Effector CD4-positive, alpha-beta T cell (primary cell): ENCODE results near the gene SLC25A19.
A peak's percentile ranks its signal among the peaks of the same experiment; 100 is the strongest.

Experiments
- DNase-seq: peaks from one replicate; pipeline ENCODE4 v3.0.0-alpha.2; 2020
- total RNA-seq: gene quantifications from one replicate; lab custom pipeline; 2026; lab: John Stamatoyannopoulos, UW

SLC25A19 gene
- 24.0 reads per million, percentile 51 among the genes with 10 or more reads in this experiment for total RNA-seq

DNA sequence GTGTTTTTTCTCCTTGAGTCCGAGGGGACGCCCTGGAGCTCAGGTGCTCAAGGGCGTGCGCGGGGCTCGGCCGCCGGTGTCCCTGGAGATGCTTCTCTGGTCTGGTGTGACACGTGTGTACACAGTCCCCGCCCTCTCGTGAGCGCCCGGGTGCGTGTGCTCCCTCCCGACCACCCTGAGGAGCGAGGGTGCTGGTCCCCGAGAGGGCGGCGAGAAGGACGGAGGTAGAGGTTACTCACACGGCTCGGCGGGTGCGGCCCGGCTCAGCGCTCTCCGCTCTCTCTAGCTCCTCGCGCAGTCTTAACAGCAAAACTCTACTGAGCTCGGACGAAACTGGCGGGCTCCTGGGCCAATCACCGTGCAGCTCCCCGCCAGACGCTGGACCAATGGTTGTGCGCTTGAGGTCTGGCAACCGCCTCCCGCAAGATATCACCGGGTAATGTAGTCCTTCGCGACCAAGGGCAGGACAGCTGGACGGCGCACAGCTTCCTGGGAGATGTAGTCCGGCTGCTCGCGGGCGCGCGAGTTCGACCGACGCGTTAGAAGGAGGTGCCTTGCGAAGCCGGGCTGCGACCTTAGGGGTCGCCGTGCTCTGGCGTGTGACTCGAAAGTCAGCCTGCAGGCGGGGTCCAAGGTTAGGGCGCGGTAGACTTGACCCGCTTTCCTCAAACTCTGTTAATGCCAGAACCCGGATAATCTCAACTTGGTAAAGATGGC lies at the start of gene SLC25A19:
SLC25A19 (minus strand) TSS at position 319 of the 717 bp plus-strand sequence. CDS start 2,669 bp downstream, outside the sequence.
- DNase-seq = peak; percentile 97

DNA sequence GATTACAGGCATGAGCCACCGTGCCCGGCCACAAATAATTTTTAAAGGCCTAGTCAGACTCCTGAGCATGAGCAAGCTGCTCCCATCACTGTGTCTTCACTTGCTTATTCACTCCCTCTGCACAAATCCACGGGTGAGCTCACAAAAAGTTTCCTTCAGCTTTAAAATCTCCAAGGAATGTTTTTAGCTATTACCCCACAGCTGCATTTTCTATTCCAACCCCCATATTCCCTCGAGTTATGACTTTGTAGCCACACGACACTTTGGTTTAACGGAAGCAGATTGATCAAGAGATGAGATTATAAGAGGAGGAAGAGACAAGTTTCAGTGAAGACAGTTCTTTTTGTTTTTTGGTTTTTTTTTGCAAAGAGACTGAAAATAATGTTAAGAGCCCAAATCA lies 49.1 kb upstream of the SLC25A19 start:
- DNase-seq = no peak

DNA sequence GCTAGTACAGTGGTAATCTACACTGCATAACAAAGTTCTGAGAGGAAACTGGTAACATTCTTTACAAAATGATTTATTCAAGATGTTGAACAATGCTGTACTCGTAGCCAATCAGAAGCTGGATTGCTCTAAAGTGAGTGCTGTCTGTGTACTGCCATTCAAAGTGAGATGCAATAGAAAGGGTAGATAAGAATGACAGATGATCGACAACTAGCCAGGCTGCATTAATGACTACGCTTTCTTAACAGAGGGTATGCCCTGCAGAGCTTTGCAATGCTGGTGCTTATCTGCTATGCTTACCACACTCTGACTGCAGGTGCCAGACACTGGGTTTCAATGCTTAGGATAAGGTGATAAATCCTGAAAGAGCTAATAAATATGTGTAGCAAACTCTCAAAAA lies 46.1 kb upstream of the SLC25A19 start:
- DNase-seq = no peak

DNA sequence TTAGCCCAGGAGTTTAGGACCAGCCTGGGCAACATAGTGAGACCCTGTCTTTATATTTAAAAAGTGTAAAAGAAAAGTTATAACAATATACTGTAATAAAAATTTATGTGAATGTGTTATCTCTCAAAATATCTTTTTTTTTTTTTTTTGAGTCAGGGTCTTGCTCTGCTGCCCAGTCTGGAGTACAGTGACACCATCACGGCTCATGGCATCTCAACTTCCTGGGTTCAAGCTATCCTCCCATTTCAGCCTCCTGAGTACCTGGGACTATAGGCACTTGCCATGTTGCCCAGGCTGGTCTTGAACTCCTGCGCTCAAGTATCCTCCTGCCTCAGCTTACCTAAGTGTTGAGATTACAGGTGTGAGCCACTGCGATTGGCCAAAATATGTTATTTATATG lies 45.5 kb upstream of the SLC25A19 start:
- no peak for DNase-seq

DNA sequence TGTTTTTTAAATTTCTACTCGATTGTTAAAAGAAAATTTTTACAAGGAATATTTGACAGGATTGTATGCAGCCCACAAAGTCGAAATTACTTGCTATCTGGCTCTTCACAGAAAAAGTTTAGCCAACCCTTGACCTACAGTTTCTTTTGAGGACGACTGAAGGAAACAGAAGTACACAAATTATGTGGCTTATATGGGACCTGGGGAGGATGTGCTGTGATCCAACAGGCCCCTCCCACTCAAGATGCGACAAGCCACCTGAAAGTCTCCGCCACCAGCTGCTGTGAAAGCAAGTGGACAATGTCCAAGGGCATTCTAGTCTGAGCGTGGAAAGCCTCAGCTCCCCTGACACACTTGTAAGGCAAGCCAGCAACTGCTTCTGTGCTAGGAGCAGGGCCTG lies 42.4 kb upstream of the SLC25A19 start:
- no peak for DNase-seq

DNA sequence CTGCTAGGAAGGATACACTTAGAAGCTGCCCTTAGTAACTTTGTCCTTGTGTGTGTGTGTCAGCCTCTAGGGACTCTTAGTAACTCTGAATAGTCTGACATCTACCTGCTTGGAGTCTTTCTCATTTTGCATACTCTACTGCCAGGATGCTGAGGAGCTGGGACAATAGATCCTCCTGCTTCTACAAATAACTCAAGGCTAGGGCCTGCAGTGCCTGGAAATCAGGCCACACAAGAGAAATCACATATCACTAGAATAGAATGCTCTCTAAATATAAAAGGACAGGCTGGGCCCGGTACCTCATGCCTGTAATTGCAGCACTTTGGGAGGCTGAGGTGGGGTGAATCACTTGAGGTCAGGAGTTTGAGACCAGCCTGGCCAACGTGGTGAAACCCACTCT lies 38.5 kb upstream of the SLC25A19 start:
- DNase-seq = no peak

DNA sequence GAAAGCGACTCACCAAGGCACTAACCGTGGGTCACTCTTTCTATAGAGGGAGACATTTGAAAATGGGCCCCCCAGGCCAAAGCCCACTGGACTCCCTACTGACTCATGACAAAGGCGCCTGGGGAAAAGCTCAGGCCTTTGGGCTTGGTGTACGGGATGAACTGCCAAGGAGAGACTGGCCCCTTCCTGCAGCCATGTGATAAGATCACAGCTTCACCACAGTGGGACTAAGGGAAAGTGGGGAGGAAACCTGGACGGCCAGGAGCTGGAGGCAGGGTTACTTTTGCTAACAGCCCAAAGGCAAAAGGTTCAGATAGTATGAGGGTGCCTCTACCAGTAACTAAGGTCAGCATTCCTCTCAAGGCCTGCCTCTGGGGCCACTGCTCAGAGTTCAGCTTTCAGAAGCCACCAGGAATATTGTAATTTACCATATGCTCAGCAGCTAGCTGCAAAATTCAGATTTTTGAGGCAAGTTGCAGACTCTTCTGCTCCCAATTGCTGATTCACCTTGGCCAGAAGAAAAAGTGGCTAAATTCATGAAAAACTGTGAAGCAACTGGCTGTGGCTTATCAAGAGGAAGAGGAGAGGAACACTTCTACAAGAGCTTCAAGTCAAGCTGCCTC lies 37.1 kb upstream of the SLC25A19 start:
- no peak for DNase-seq

DNA sequence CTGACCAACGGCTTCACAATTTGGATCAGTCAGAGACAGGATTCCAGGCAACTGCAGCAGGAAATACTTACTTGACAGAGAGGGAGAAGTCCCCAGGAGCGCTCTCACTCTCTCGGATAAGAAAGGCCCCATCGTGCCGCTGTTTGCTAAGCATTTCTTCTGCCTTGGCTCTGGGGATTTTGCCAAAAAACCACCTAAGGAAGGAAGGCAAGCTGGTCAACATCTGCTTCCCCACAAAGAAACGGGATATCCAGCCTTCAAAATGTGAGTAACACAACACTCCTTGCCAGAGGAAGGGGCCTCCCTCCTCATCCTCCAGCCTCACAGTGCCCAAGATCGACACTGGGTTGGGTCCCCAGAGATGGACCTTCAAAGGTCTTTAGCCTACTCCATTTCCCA lies 36.6 kb upstream of the SLC25A19 start:
- no peak for DNase-seq

DNA sequence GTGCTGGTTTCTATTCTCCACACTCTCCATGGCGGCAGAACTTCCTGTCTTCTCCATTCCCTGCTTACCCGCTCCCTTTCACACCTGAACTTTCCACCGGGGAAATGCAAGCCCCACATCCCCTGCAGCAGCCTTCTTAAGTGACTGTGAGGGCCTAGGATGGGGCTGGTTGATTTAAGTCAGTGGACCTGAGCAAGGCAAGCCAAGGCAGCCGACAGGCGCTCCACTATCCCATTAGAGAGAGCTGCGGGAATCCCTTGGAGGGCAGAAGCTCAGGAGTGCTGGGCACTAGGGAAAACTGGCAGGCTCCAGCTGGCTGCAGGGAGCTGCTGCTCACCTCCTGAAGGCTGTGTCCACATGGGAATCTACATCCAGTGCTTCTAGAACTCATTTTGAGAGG lies 36.1 kb upstream of the SLC25A19 start:
- no peak for DNase-seq

DNA sequence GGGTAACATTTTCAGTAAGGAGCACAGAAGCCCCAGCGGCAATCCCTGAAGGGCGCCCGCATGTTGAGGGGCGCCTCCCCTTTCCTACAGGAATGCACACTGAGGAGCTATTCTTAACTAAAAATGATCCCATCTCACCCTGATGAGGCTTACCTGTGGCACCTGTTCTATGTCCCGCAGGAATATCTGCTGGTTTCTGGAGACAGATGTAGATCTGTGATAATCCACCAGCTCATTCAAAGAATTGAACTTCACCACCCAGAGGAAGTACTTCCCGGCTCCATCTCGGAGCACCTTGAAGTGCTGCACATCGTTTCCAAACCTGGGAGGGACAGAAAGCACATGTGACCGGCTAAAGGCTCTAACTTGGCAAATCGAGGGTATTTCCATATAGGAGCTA lies 32.3 kb upstream of the SLC25A19 start:
- DNase-seq = no peak

DNA sequence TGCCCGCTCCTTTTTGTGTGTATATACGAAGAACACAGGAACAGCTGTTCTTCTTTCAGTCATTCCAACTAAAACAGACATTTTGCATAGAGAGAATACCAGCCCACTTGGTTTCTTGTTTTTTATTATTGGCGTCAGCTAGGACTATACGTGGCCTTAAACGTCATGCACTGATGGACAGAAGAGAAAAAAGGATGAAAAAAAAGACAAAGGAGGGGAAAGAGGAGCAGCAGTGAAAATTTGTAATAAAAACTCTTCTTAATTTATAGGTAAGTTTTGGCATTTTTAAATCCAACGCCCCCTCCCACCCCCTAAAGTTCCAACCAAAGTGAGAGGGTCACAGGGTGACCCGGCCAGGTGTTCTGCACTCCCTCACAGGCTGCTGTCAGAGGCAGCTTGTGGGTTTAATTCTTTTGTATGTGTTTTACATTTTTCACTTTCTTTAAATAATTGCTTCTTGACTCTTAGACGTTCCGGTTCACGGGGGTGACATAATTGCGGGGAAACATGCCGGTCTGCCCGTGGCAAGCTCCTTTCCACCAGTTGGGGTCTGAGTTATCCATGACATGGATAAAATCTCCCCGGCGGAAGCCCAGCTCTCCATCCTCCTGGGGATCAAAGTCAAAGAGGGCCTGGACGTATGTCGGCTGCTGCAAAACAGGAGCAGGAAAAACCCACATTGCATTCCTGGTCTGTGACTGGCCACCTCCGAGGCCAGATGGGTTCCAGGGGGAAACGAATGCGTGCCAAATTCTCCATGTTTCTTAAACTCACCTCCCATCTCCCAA lies 30.9 kb upstream of the SLC25A19 start:
- DNase-seq = no peak

DNA sequence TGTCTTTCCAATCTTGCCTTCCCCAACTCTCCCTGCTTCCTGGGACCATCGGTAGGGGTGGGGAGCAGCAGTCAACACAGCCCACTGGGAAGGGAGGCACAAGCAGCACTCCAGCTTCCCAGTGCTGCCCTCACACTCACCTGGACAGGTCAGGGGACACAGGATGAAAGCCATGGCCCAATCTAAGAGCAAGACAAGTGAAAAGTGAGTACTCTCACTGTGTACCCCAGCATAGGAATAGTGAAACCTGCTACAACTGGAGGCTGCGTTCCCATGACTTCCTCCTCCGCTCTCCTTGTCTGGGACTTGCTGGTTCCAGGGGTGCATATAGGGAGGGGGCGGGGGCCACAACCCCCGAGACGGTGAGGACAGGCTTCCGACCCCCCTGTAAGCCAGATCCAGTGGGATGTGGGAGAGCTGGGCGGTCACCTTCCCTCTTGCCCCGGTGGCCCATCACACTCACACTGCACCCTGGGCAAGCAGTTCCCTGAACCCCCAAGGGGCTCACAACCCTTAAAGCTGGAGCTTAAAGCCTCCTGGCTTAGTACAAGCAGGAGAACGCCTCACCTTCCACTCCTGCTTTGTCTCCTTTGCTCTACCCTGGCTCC lies 29.5 kb upstream of the SLC25A19 start:
- no peak for DNase-seq

DNA sequence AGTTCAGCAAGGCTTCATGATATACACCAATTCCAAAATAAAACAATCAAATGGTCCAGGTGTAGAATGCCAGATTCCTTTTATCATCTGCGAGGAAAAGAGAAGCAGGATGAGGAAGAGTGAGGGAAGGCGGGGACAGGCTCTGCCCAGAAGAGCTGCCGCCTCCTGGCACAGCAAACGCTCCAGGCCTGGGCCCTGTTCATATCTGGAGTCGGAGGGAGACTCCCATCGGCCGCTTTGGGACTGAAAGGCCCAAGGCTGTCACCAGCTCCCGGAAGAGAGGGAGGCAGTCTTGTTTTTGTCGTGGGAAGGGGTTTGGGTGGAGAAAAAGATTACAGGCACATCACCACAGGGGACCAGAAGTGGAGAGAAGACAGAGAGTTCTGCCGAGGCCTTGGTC lies 29.0 kb upstream of the SLC25A19 start:
- no peak for DNase-seq

DNA sequence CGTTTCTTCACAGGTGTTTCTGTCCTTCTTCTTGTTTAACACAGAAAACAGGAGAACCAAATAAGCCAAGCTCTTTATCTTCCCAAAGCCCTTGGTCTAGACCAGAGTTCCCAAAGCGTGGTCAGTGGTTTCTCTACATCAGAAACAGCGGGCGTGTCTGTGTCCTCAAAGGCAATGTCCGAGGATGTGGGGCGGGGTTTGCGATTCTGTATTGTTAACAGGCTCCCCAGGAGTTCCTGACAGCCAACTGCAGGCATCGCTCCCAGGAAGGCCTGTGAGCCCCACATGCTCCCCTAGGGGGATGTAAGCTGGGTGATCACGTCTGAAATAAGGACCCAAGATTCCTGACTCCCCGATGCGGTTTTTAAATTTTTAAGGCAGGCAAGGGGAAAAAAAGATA lies 28.4 kb upstream of the SLC25A19 start:
- no peak for DNase-seq

DNA sequence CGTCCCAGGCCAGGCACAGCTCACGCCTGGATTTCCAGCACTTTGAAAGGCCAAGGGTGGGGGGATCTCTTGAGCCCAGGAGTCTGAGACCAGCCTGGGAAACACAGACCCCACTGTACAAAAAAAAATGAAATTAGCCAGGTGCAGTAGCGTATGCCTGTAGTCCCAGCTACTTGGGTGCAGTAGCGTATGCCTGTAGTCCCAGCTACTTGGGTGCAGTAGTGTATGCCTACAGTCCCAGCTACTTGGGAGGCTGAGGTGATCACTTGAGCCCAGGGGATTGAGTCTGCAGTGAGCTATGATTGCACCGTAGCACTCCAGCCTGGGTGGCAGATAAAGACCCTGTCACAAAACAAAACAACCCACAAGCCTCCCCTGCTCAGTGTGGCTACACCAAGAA lies 27.0 kb upstream of the SLC25A19 start:
- no peak for DNase-seq

DNA sequence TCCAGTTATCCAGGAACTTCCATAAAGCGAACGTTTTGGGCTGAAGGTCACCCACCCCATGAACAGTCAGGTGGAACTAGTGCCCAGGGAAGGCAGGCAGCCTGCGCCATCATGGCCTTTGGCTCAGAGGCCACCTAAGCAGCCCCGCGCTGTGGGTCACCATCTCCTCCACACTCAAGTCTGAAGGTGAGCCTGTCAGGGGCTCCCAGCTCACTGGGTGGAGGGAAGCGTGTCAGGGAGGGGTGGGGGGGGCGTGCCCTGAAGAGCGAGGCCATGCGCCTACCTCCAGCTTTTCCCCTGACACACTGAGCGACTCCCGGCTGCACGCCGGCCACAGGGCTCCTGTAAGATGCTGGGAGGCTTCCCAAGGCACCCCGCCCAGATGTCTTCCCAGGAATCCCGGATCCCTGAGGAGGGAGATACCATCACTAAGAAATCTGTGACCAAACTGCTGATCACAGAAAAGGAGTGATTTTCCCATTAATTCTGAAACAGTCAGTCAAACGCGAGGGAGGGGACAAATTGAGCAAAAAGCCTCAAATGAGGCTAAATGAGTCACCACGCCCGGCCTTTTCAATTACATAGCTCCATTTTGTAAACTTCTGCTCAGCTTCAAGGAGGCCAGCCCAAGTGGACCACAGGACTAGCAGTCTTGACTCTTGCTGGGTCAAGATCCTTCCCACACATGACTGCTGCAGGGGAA lies 26.5 kb upstream of the SLC25A19 start:
- DNase-seq = no peak

DNA sequence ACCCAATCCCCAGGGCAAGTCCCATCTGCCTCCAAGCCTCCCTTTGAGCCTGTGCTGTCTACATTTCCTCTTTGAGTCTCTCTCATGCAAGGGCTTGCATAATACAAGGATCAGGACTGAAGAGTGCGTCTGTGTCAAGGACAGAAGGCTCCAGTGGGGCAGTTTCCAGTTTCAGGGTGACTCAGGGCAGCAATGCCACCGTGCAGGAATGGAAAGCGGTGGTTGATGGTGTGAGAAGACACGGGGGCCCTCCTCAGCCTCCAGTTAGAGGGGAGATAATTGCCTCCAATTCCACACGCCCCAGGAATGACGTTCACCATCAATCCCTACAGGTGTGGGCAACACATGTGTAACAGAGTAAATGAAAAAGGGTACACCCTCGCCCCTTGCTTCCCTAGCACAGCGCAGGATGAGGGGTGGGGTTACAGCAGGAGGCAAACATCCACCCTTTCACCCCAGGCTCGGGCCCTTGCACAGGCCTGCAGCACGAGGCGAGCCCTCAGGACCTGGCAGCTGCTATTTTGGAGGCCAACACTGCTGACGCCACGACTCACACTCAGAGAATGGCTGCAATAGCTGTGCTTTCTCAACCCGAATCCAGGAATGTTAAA lies 24.8 kb upstream of the SLC25A19 start:
- no peak for DNase-seq

DNA sequence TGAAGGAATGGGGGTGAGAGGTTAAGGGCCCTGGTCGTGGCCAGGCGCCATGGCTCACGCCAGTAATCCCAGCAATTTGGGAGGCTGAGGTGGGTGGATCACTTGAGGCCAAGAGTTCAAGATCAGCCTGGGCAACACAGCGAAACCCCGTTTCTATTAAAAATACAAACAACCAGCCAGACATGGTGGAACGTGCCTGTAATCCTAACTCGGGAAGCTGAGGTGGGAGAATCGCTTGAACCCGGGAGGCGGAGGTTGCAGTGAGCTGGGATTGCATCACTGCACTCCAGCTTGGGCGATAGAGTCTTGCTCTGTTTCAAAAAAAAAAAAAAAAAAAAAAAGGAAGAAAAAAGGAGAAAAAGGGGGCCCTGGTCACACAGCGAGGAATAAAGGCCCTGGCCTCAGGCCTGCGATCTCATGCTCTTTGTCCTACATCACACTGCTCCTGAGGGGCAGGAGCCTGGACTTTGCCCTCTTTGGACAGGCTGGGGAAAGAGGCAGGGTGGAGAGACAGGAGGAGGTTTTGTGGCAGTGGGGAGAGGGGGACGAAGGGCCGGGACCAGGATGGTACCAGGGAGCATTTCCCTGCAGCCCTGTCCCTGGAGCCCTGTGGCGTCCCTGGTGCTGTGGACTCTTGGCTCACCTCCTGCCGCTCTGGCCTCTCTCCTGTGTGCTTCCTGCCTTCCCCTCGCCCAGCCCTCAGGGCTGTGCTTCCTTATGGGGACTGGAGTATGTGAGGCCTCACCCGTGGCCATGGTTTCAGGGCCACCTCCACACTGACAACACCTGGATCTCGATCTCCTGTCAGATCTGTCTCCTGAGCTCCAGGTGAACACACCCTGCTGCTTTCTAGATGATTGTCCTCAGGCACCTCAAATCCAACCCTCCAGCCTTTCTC lies 19.7 kb upstream of the SLC25A19 start:
- no peak for DNase-seq

DNA sequence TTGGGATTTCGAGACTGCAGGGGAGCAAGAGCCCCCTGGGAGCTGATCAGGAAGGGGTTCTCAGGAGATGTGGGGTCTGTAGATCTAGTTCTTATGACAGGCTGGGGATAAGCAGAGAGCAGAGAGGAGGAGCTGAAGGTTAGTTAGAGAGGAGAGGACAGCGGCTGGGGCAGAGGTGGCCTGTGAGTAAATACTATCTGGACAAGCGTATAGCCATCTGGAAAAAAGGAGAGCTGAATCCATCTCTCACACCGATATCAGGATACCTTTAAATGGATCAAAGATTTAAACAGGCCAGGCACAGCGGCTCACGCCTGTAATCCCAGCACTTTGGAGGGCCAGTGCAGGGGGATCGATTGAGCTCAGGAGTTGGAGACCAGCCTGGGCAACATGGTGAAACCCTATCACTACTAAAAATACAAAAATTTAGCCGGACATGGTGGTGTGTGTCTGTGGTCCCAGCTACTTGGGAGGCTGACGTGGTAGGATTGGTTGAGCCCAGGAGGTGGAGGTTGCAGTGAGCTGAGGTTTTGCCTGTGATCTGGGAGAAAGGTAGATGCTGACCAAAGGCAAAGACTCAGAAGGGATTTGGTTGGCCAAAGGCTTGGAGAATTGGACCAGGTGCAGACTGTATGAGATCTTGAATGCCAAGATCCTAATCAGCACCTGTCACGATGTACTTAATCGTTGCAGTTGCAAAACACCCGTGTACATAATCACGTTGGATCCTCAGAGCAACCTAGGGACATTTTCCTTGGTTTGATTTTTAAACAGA lies 18.9 kb upstream of the SLC25A19 start:
- no peak for DNase-seq

DNA sequence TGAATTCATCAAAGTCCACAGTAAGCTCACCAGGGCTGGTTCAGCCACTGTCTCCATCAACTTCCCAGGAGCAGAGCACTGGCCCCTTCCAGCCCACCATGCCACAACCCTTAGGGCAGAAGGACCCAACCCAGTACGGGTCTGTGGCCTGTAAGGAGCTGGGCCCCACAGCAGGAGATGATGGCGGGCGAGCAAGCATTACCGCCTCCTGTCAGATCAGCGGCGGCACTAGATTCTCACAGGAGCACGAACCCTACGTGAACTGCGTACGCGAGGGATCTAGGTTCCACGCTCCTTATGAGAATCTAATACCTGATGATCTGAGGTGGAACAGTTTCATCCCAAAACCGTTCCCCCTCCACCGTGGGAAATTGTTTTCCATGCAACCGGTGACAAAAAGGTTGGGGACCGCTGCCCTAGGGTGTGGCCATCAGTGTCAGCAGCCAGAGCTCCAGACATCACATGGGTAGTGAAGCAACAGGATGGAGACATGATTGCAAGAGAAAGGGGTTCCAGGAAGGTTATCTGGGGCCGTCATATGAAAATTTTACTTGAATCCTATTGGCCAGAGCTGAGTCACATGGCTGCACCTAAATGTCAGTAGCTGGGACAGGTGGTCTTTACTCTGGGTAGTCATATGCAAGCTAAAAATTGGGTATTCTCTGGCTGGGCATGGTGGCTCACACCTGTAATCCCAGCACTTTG lies 12.4 kb upstream of the SLC25A19 start:
- DNase-seq = no peak
